ENCODE measurements around the gene ZBTB20.

GRCh38 chr3:114299941-114300624 is 847.0 kb downstream of the ZBTB20 start:
- TF ChIP-seq POLR2AphosphoS5 (IDR thresholded peaks at IDR 0.05) (no peak), CTCF (IDR thresholded peaks at IDR 0.05) (no peak)
